ENCODE data around the gene SCN7A.

DNA sequence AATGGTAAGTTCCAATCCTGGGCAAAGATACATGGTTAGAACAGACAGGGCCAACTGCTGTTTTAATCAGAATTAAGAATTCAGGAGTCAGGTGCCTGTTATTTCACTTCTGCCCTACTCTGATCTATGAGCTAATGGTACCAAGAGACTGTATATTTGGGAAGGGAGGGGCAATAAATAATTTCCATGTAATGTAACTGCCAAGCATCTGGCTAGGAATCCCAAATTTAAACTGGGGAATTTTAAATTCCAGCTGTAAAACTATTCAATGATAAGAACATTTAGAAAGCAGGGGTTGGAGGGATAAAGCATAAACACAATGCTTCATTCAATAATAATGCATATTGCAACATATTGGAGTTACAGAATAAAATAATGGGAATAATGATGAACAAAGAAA, 49.7 kb downstream of the SCN7A start:
- no peak for TF ChIP-seq CTCF (IDR thresholded peaks at IDR 0.05)
- TF ChIP-seq POLR2A (IDR thresholded peaks at IDR 0.05): no peak

Measured in testis (tissue), 2 donors.